Right atrium auricular region (tissue), 2 donors: ENCODE data around the gene PALM. TPM values are rescaled to one million over a fixed set of nuclear protein-coding genes. Genes with fewer than 3 reads are reported as not detected.
A peak's percentile ranks its signal among the peaks of the same experiment; 100 is the strongest.

Experiments
- DNase-seq: peaks from one replicate; pipeline ENCODE4 v3.0.0-alpha.2; 2019; ENCODE audit warnings: low spot score
- H3K27ac ChIP-seq, 2 donors: fragments of 200-600 bp; sonication (generic); 1 replicate in 1 of 2; 2 replicates in 1 of 2; pipeline ENCODE4 v1.5.1; 2016 to 2019
- H3K27me3 ChIP-seq, 2 donors: fragments of 200-600 bp; sonication (generic); one replicate each; pipeline versions ENCODE4 v1.5.1 to v1.6.0; 2017 to 2019
- H3K36me3 ChIP-seq: fragments of 200-600 bp; sonication (generic); one replicate; pipeline ENCODE4 v1.5.1; 2016
- H3K4me1 ChIP-seq, 2 donors: fragments of 200-600 bp; sonication (generic); one replicate each; pipeline versions ENCODE4 v1.5.1 to v1.6.0; 2017 to 2019
- H3K4me3 ChIP-seq, 2 donors: fragments of 200-600 bp; sonication (generic); 1 replicate in 1 of 2; 2 replicates in 1 of 2; pipeline ENCODE4 v1.5.1; 2017 to 2019; ENCODE audit warnings: mild to moderate bottlenecking in 1 of 2, moderate library complexity in 1 of 2
- H3K9me3 ChIP-seq, 2 donors: fragments of 200-600 bp; sonication (generic); one replicate each; pipeline ENCODE4 v1.5.1; 2019
- CTCF ChIP-seq, 2 donors: fragments of 200-600 bp; sonication (generic); IDR thresholded peaks; one replicate each; pipeline ENCODE4 v1.5.1; 2019; ENCODE audit warnings: antibody characterized with exemption in 2 of 2
- total RNA-seq, 2 donors: library from RNA; depleted of rRNA; stranded (reverse); fragments of >200 nt; gene quantifications; one replicate each; pipeline ENCODE4 v1.1.0, GENCODE V29; 2016

The PALM gene
- total RNA-seq, 2 donors from 2014 or later, result 28.7 to 64.9 TPM

GRCh38 chr19:732148-733069 is 23.7 kb downstream of the PALM start:
- no peak for TF ChIP-seq CTCF (IDR thresholded peaks at IDR 0.05)
- no peaks in the 10 kb centered on the region for H3K9me3 ChIP-seq
- H3K4me3 ChIP-seq, result no peak overlapping the region
- peaks cover 0 to 20% of the 10 kb centered on the region in 2 donors for H3K4me1 ChIP-seq
- DNase-seq, result no peak
- H3K36me3 ChIP-seq, result peaks cover 7% of the 10 kb centered on the region
- H3K27me3 ChIP-seq, result no peaks in the 10 kb centered on the region
- no peak overlapping the region for H3K27ac ChIP-seq

GRCh38 chr19:734716-735115 is 26.0 kb downstream of the PALM start:
- Histone ChIP-seq H3K36me3 (peaks cover 7% of the 10 kb centered on the region), H3K27me3 (no peaks in the 10 kb centered on the region), H3K9me3 (no peaks in the 10 kb centered on the region), H3K4me1 (peaks cover 0 to 8% of the 10 kb centered on the region in 2 donors), H3K4me3 (no peak overlapping the region), H3K27ac (no peak overlapping the region)
- no peak for TF ChIP-seq CTCF (IDR thresholded peaks at IDR 0.05)
- DNase-seq, result no peak

GRCh38 chr19:736125-736524 is 27.4 kb downstream of the PALM start:
- H3K4me3 ChIP-seq, result no peak overlapping the region
- H3K36me3 ChIP-seq, result peaks cover 15% of the 10 kb centered on the region
- no peak overlapping the region for H3K27ac ChIP-seq
- no peaks in the 10 kb centered on the region for H3K9me3 ChIP-seq
- DNase-seq, result no peak
- no peak for TF ChIP-seq CTCF (IDR thresholded peaks at IDR 0.05)
- H3K27me3 ChIP-seq, result no peaks in the 10 kb centered on the region
- H3K4me1 ChIP-seq, result no peaks in the 10 kb centered on the region

- no peak overlapping the region for H3K4me3 ChIP-seq
- peaks cover 15% of the 10 kb centered on the region for H3K36me3 ChIP-seq
- no peak overlapping the region for H3K27ac ChIP-seq
- no peak for DNase-seq
- H3K9me3 ChIP-seq, result no peaks in the 10 kb centered on the region
- no peaks in the 10 kb centered on the region for H3K4me1 ChIP-seq
- H3K27me3 ChIP-seq, result no peaks in the 10 kb centered on the region
- peak; percentile 32 to 64 for TF ChIP-seq CTCF (IDR thresholded peaks at IDR 0.05)
These were observed 28.9 kb downstream of the PALM start for GRCh38 chr19:737591-738093.

GRCh38 chr19:738509-739128 is 29.9 kb downstream of the PALM start:
- TF ChIP-seq CTCF (IDR thresholded peaks at IDR 0.05), result no peak
- DNase-seq, result no peak
- Histone ChIP-seq H3K27me3 (no peaks in the 10 kb centered on the region), H3K36me3 (peaks cover 15% of the 10 kb centered on the region), H3K4me1 (no peaks in the 10 kb centered on the region), H3K4me3 (no peak overlapping the region), H3K9me3 (peaks cover 0 to 3% of the 10 kb centered on the region in 2 donors), H3K27ac (no peak overlapping the region)
